Measurements from ENCODE around the gene RASSF7.

Gene RASSF7

DNA sequence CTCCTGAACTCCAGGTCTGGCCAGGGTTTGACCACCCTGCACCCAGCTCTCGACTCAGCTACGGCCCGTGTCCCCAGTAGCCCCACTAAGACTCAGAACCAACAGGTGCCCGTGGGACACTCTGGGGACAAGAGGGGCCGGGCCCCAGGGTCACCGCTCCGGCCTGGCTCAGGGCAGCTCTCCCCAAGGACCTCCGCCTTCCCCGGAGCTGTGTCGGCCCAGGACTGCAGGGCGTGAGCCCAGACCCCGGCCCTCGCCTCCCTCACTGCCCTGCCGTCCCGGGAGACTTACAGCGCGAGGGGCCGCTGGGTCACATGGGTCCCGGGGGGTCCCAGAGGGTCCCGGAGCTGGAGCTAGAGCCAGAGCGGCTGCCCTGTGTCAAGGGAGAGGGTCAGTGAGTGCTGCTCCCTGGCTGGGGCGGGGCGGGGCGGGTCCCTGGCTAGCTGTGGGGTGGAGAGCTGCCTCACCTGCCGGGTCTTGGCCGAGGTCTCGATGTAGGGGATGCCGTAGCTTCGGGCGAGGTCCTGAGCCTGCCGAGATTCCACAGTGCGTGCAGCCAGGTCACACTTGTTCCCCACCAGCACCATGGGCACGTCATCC, 27.7 kb upstream of the RASSF7 start:
- DNase-seq (ENCODE audit: extremely low read depth, insufficient read length): no peak
- H3K4me3 ChIP-seq (replicated peaks; ENCODE audit: low read depth, low read length): no peak overlapping the region
- peaks cover 18% of the 10 kb centered on the region for H3K36me3 ChIP-seq (ENCODE audit: control insufficient read depth, insufficient read depth, low read length)
- no peaks in the 10 kb centered on the region for H3K27me3 ChIP-seq (replicated peaks; ENCODE audit: control insufficient read depth, insufficient read depth, low read length)
- TF ChIP-seq, protein P1, sequence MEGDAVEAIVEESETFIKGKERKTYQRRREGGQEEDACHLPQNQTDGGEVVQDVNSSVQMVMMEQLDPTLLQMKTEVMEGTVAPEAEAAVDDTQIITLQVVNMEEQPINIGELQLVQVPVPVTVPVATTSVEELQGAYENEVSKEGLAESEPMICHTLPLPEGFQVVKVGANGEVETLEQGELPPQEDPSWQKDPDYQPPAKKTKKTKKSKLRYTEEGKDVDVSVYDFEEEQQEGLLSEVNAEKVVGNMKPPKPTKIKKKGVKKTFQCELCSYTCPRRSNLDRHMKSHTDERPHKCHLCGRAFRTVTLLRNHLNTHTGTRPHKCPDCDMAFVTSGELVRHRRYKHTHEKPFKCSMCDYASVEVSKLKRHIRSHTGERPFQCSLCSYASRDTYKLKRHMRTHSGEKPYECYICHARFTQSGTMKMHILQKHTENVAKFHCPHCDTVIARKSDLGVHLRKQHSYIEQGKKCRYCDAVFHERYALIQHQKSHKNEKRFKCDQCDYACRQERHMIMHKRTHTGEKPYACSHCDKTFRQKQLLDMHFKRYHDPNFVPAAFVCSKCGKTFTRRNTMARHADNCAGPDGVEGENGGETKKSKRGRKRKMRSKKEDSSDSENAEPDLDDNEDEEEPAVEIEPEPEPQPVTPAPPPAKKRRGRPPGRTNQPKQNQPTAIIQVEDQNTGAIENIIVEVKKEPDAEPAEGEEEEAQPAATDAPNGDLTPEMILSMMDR (IDR thresholded peaks at IDR 0.05; ENCODE audit: insufficient read depth, low read length, poor library complexity, severe bottlenecking): no peak

DNA sequence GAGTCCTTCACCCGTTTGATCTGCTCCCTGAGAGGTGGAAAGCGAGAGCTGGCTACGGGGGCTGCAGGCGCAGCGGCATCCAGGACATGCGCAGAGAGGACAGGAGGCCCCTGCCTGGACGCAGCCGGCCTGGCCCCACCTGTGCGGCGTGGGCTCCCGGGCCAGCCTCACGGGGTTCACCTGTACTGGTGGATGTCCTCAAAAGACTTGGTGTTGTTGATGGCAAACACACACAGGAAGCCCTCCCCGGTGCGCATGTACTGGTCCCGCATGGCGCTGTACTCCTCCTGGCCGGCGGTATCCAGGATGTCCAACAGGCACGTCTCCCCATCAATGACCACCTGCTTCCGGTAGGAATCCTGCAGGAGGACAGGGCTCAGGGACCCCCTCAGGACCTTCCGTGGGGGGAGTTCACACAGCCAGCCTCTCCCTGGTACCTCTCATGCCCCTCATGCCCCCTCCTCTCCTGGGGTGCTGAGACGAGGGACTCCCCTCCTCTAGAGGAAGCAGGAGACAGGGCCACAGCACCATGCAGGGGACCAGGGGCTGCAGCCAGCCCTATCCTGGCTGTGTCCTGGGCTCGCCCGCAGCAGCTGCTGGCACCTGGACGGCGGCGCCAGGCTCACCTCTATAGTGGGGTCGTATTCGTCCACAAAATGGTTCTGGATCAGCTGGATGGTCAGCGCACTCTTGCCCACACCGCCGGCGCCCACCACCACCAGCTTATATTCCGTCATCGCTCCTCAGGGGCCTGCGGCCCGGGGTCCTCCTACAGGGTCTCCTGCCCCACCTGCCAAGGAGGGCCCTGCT, 27.0 kb upstream of the RASSF7 start:
- no peaks in the 10 kb centered on the region for H3K27me3 ChIP-seq (replicated peaks; ENCODE audit: control insufficient read depth, insufficient read depth, low read length)
- TF ChIP-seq, protein P1 (IDR thresholded peaks at IDR 0.05; ENCODE audit: insufficient read depth, low read length, poor library complexity, severe bottlenecking): no peak
- no peak for DNase-seq (ENCODE audit: extremely low read depth, insufficient read length)
- H3K4me3 ChIP-seq (replicated peaks; ENCODE audit: low read depth, low read length): peak overlapping the region; percentile 81
- H3K36me3 ChIP-seq (ENCODE audit: control insufficient read depth, insufficient read depth, low read length): peaks cover 18% of the 10 kb centered on the region

DNA sequence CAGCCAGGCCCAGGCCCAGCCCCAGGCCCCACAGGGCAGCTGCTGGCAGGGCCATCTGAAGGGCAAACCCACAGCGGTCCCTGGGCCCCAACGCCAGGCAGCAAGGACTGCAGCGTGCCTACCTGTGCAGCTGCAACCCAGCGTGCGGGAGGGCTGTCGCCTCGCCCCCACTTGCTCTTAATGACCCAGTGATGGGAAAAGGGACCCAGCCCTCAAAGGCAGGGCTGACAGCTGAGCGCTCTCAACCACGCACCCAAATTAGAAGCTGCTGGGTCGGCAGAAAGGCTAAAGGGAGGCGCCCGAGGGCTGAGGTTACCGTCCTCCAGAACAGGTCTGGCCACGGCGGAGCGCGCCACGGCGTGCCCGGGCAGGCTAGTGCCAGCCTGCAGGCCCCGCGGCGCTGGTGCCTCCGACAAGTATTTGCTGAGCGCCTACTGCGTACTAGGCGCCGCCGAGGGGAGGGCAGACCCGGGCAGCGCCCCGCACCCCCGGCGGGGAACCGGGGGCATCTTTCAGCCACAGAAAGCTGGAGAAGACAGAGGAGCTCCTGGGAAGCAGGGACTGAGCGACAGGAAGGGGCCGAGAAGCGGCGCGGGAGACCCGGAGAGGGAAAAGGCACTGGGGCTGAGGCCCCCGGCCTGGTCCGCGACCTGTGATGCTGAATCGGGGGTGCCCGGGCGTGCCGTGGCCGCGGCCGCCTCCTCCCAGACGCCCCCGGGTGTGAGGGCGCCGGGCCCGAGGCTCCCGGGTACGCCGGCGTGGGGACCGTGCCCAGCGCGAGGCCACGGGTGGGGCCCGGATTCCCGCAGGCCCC, 26.2 kb upstream of the RASSF7 start:
- TF ChIP-seq, protein P1 (IDR thresholded peaks at IDR 0.05; ENCODE audit: insufficient read depth, low read length, poor library complexity, severe bottlenecking): no peak
- H3K27me3 ChIP-seq (replicated peaks; ENCODE audit: control insufficient read depth, insufficient read depth, low read length): no peaks in the 10 kb centered on the region
- peak; percentile 64 for DNase-seq (ENCODE audit: extremely low read depth, insufficient read length)
- H3K36me3 ChIP-seq (ENCODE audit: control insufficient read depth, insufficient read depth, low read length): peaks cover 18% of the 10 kb centered on the region
- H3K4me3 ChIP-seq (replicated peaks; ENCODE audit: low read depth, low read length): peak overlapping the region; percentile 81

DNA sequence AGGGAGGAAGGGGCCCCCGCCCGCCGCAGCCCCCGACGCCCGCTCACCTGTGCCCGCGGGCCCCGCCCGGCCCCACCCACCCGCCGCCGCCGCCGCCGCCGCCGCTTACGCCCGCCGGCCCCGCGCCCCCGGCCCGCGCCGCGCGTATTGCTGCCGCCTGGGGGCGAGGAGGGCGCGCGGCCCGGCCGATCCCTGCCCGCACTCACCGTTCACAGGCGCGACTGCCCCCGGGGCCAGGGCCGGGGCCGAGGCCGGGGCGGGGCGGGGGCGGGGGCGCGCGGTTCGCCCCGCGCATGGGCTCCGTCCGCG, 25.6 kb upstream of the RASSF7 start:
- TF ChIP-seq, protein P1 (IDR thresholded peaks at IDR 0.05; ENCODE audit: insufficient read depth, low read length, poor library complexity, severe bottlenecking): no peak
- Histone ChIP-seq H3K36me3 (ENCODE audit: control insufficient read depth, insufficient read depth, low read length) (peaks cover 13% of the 10 kb centered on the region), H3K4me3 (replicated peaks; ENCODE audit: low read depth, low read length) (peak overlapping the region; percentile 81), H3K27me3 (replicated peaks; ENCODE audit: control insufficient read depth, insufficient read depth, low read length) (no peaks in the 10 kb centered on the region)
- no peak for DNase-seq (ENCODE audit: extremely low read depth, insufficient read length)

DNA sequence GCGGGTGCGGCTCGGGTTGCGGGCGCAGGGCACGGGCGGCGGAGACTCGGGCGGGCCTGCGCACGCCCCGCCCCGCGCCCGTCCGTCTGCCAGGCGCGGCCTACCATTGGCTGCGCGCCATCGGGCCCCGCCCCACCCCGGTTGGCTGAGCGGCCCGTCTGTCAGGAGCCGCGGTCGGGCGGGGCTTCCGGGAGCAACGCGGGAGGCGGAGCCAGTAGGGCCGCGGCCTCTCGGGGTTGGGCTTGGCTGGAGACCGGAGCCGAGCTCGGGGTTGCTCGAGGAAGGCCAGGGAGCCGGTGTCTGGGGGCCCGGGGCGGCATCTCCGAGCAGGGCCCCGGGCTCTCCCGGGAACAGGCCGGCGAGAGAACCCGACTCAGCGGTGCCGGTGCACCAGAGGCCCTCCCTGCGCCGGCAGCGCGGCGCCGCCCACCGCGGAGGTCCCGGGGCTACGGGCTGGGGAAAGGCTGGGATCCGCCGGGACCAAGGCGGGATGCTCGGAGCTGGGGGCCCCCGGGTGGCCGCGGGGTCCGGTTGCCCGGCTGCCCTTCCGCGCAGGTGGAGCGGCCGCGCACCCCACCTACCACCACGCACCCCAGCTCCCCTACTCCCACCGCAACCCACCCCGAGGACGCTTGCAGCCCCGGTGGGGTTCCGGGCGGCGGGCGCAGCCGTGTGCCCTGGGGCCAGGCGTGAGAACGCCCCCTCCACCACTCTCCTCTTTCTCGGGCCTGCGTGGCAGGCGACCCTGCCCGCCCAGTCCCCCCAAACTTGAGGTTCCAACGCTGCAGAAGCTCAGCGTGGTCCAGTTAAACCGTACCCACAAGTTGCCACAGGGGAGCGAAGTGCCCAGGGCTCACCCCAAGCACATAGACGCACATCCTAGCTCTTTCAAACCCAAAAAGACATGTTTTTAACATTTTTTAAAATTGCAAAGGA, 25.0 kb upstream of the RASSF7 start, which contains the start of gene HRAS:
Gene HRAS (minus strand): TSS at position 58 of the 936 bp plus-strand sequence.
- Histone ChIP-seq H3K36me3 (ENCODE audit: control insufficient read depth, insufficient read depth, low read length) (peaks cover 12% of the 10 kb centered on the region), H3K4me3 (replicated peaks; ENCODE audit: low read depth, low read length) (peak within 1 kb of the TSS; percentile 81), H3K27me3 (replicated peaks; ENCODE audit: control insufficient read depth, insufficient read depth, low read length) (no peaks in the 10 kb centered on the region)
- TF ChIP-seq, protein P1 (IDR thresholded peaks at IDR 0.05; ENCODE audit: insufficient read depth, low read length, poor library complexity, severe bottlenecking): no peak
- peak; percentile 97 for DNase-seq (ENCODE audit: extremely low read depth, insufficient read length)
